ENCODE results near the gene SLC35F1. TPM values are rescaled to one million over a fixed set of nuclear protein-coding genes. Genes with fewer than 3 reads are reported as not detected.

Gene SLC35F1
- total RNA-seq, 1 experiment from 2014 or later, result not detected

DNA sequence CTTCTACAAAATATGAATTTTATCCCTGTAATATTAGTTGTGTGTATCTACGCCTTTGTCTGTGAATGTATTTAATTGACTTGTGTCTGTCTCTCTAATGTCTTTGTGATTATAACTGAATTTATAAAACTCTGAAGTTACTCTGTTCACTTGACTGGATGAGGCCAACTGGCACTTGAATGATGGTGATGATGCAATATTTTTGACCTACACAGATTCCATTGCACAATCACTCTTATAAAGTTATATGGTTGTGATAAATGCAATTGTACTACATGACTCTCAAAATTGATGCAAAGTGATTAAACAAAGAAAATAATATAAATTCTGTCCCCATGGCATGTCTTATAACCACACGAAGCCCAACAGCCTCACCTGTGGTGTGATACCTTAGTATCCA is 353.8 kb downstream of the SLC35F1 start:
- ChIA-PET POLR2A (no interaction called here), CTCF (interaction anchor here (0.7 kb wide), 2 partner anchors 320 to 742 kb away, joined by 3 read pairs; no protein-coding TSS in a partner anchor)
- no peak overlapping the region for H3K27ac Mint-ChIP-seq (ENCODE audit: low read depth, unreplicated experiment)
- intact Hi-C loops (cut with micrococcal nuclease), result no loop called here
- H3K9me3 Mint-ChIP-seq (ENCODE audit: unreplicated experiment), result peaks cover 8% of the 10 kb centered on the region
- TF ChIP-seq, protein P1, sequence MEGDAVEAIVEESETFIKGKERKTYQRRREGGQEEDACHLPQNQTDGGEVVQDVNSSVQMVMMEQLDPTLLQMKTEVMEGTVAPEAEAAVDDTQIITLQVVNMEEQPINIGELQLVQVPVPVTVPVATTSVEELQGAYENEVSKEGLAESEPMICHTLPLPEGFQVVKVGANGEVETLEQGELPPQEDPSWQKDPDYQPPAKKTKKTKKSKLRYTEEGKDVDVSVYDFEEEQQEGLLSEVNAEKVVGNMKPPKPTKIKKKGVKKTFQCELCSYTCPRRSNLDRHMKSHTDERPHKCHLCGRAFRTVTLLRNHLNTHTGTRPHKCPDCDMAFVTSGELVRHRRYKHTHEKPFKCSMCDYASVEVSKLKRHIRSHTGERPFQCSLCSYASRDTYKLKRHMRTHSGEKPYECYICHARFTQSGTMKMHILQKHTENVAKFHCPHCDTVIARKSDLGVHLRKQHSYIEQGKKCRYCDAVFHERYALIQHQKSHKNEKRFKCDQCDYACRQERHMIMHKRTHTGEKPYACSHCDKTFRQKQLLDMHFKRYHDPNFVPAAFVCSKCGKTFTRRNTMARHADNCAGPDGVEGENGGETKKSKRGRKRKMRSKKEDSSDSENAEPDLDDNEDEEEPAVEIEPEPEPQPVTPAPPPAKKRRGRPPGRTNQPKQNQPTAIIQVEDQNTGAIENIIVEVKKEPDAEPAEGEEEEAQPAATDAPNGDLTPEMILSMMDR (IDR thresholded peaks at IDR 0.05; ENCODE audit: unreplicated experiment), result no peak
- H3K4me3 Mint-ChIP-seq (ENCODE audit: unreplicated experiment), result no peak overlapping the region
- H3K36me3 Mint-ChIP-seq (ENCODE audit: insufficient read depth, unreplicated experiment), result no peaks in the 10 kb centered on the region
- no peaks in the 10 kb centered on the region for H3K4me1 Mint-ChIP-seq (ENCODE audit: insufficient read depth, unreplicated experiment)
- H3K27me3 Mint-ChIP-seq (ENCODE audit: insufficient read depth, unreplicated experiment), result peaks cover 4% of the 10 kb centered on the region
- DNase-seq (ENCODE audit: unreplicated experiment), result peak; percentile 49
- no TSS peak for BruUV-seq (replicated peaks)

DNA sequence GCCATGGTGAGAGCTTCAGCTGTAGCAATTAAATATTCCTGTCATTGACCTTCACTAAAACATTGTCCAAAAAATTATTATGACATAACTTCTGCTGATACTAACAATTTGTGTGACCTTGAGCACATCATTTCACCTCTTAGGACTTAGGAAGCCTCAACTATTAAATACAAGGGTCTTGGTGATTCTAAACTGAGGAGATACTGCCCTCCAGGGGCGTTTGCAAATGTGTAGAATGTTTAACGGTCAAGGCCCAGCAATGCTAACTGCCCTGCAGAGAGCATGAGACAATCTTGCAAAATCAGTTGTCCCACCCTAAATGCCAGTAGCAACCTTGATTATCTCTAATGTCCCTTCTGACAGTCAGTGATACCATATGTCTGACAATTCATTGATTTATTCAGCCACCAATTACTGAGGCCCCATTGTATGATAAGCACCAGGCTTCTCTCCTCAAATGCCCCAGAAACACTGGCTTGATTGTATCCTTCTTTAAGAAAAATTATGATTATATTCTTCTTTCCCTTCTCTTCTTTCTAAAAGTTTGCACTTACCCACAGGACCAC is 356.9 kb downstream of the SLC35F1 start:
- intact Hi-C loops (cut with micrococcal nuclease), result loop anchor here (1.0 kb wide), 2 partner anchors 288 to 424 kb away; no protein-coding TSS in a partner anchor
- peaks cover 8% of the 10 kb centered on the region for H3K9me3 Mint-ChIP-seq (ENCODE audit: unreplicated experiment)

DNA sequence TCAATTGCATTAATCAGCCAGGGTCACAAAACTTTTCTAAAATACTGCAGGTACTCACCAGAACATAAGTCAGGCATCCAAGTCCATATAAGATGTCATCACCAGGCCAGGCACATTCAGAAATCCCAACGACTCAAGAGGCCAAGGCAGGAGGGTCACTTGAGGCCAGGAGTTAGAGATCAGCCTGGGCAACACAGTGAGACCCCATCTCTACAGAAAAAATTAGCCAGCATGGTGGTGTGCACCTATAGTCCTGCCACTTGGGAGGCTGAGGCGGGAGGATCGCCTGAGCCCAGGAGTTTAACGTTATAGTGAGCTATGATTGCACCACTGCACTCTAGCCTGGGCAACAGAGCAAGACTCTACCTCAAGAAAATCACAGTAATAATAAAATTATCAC is 362.6 kb downstream of the SLC35F1 start:
- DNase-seq (ENCODE audit: unreplicated experiment), result no peak
- TF ChIP-seq, protein P1 (IDR thresholded peaks at IDR 0.05; ENCODE audit: unreplicated experiment), result no peak
- CTCF ChIA-PET, result interaction anchor here (0.7 to 1.1 kb wide), 2 partner anchors 9 to 63 kb away, joined by 3 to 4 read pairs; no protein-coding TSS in a partner anchor
- Mint-ChIP-seq H3K27me3 (ENCODE audit: insufficient read depth, unreplicated experiment) (no peaks in the 10 kb centered on the region), H3K9me3 (ENCODE audit: unreplicated experiment) (peaks cover 8% of the 10 kb centered on the region), H3K4me1 (ENCODE audit: insufficient read depth, unreplicated experiment) (no peaks in the 10 kb centered on the region), H3K27ac (ENCODE audit: low read depth, unreplicated experiment) (no peak overlapping the region), H3K4me3 (ENCODE audit: unreplicated experiment) (no peak overlapping the region), H3K36me3 (ENCODE audit: insufficient read depth, unreplicated experiment) (no peaks in the 10 kb centered on the region)
- no TSS peak for BruUV-seq (replicated peaks)
- POLR2A ChIA-PET, result no interaction called here
- intact Hi-C loops (cut with micrococcal nuclease), result no loop called here

More for the DNA sequence above, 356.9 kb downstream of the SLC35F1 start:
- Mint-ChIP-seq H3K4me1 (ENCODE audit: insufficient read depth, unreplicated experiment) (no peaks in the 10 kb centered on the region), H3K4me3 (ENCODE audit: unreplicated experiment) (no peak overlapping the region), H3K36me3 (ENCODE audit: insufficient read depth, unreplicated experiment) (no peaks in the 10 kb centered on the region), H3K27ac (ENCODE audit: low read depth, unreplicated experiment) (no peak overlapping the region), H3K27me3 (ENCODE audit: insufficient read depth, unreplicated experiment) (no peaks in the 10 kb centered on the region)
- ChIA-PET POLR2A (no interaction called here), CTCF (interaction anchor here (0.6 to 3.9 kb wide), 16 partner anchors 11 to 1419 kb away, joined by 3 to 22 read pairs (median 4); no protein-coding TSS in a partner anchor)
- peak; percentile 53 for DNase-seq (ENCODE audit: unreplicated experiment)
- no TSS peak for BruUV-seq (replicated peaks)
- TF ChIP-seq, protein P1 (IDR thresholded peaks at IDR 0.05; ENCODE audit: unreplicated experiment), result peak; percentile 33

DNA sequence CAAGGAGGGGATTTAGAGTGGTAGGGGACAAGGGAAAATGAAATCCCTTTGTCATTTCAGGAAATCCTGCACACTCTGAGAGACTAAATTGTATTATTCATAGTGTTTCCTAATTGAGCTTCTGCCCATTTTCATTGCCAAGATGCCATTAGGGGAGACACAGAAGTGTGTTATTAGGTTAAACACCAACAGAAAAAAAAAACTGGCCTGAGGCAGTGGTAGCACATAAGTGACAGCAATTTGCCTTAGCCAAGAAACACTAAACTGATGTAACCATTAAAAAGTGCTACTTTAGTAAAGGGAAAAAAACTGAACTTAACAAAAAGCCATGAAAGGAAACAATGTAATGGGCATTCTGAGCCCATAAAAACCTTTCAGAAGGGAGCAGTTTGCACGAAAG is 370.6 kb downstream of the SLC35F1 start:
- no TSS peak for BruUV-seq (replicated peaks)
- ChIA-PET POLR2A (no interaction called here), CTCF (interaction anchor here (1.3 kb wide), 1 partner anchor 9 kb away, joined by 4 read pairs; no protein-coding TSS in a partner anchor)
- Mint-ChIP-seq H3K36me3 (ENCODE audit: insufficient read depth, unreplicated experiment) (no peaks in the 10 kb centered on the region), H3K4me1 (ENCODE audit: insufficient read depth, unreplicated experiment) (no peaks in the 10 kb centered on the region), H3K27me3 (ENCODE audit: insufficient read depth, unreplicated experiment) (peaks cover 11% of the 10 kb centered on the region), H3K4me3 (ENCODE audit: unreplicated experiment) (no peak overlapping the region), H3K27ac (ENCODE audit: low read depth, unreplicated experiment) (no peak overlapping the region), H3K9me3 (ENCODE audit: unreplicated experiment) (no peaks in the 10 kb centered on the region)
- TF ChIP-seq, protein P1 (IDR thresholded peaks at IDR 0.05; ENCODE audit: unreplicated experiment), result no peak
- intact Hi-C loops (cut with micrococcal nuclease), result no loop called here
- DNase-seq (ENCODE audit: unreplicated experiment), result no peak
